Gastrocnemius medialis (tissue), 4 donors: Measurements from ENCODE around the gene DENND4C. TPM values are rescaled to one million over a fixed set of nuclear protein-coding genes. Genes with fewer than 3 reads are reported as not detected.

ENCODE experiments used
- ATAC-seq, 2 donors: fragments of 150-250 bp; one replicate each; pipeline ENCODE4 v1.9.1; 2016
- DNase-seq, 2 donors: peaks; one replicate each; pipeline ENCODE4 v3.0.0-alpha.2; 2019
- H3K27ac ChIP-seq, 4 donors: fragments of 200-600 bp; sonication (generic); 1 replicate in 1 of 4; 2 replicates in 3 of 4; pipeline ENCODE4 v1.5.1; 2016 to 2018; ENCODE audit warnings: mild to moderate bottlenecking in 2 of 4, moderate library complexity in 1 of 4
- H3K27me3 ChIP-seq, 3 donors: fragments of 200-600 bp; sonication (generic) in 2 of 3; 1 replicate in 1 of 3; 2 replicates in 2 of 3; pipeline versions ENCODE4 v1.5.1 to v1.6.0; 2016 to 2019; ENCODE audit warnings: mild to moderate bottlenecking in 1 of 3, moderate library complexity in 1 of 3
- H3K36me3 ChIP-seq, 2 donors: fragments of 200-600 bp; sonication (generic) in 1 of 2; one replicate each; pipeline ENCODE4 v1.5.1; 2017 to 2018
- H3K4me1 ChIP-seq, 2 donors: fragments of 200-600 bp; sonication (generic) in 1 of 2; one replicate each; pipeline ENCODE4 v1.5.1; 2016 to 2017; ENCODE audit warnings: mild to moderate bottlenecking in 2 of 2
- H3K4me3 ChIP-seq, 4 donors: fragments of 200-600 bp; sonication (generic) in 3 of 4; 1 replicate in 1 of 4; 2 replicates in 3 of 4; pipeline ENCODE4 v1.5.1; 2016 to 2019; ENCODE audit warnings: mild to moderate bottlenecking in 2 of 4
- H3K9me3 ChIP-seq, 3 donors: fragments of 200-600 bp; sonication (generic) in 2 of 3; 1 replicate in 1 of 3; 2 replicates in 2 of 3; pipeline ENCODE4 v1.5.1; 2016 to 2019
- CTCF ChIP-seq, 5 experiments: fragments of 450-650 bp in 3 of 5; fragments of 200-600 bp in 2 of 5; sonication (generic) in 2 of 5; IDR thresholded peaks in 4 of 5; conservative IDR thresholded peaks in 1 of 5; 1 replicate in 4 of 5; 2 replicates in 1 of 5; pipeline ENCODE4 v1.5.1; 2016 to 2019; ENCODE audit warnings: antibody characterized with exemption in 5 of 5, mild to moderate bottlenecking in 3 of 5, moderate library complexity in 3 of 5
- POLR2A ChIP-seq, 2 donors: fragments of 450-650 bp; IDR thresholded peaks; one replicate each; pipeline ENCODE4 v1.6.1; 2017; ENCODE audit warnings: antibody characterized with exemption in 2 of 2, mild to moderate bottlenecking in 2 of 2, moderate library complexity in 2 of 2
- in situ Hi-C, 4 donors: fragments of 200-750 bp; cut with MboI; loops; one replicate each; pipeline versions ENCODE4 v1.15.0 to v1.8.0; 2017; ENCODE audit warnings: low sequenced_read_pairs in 4 of 4
- intact Hi-C: fragments of 100-400 bp; cut with DNase I; formaldehyde crosslinking; loops from one replicate; pipeline ENCODE4 v1.15.1; 2023; ENCODE audit warnings: low total_unique reads
- total RNA-seq, 4 donors: library from RNA; depleted of rRNA; stranded (reverse); fragments of >200 nt; gene quantifications; one replicate each; pipeline versions ENCODE4 v1.1.0 to v1.2.3, GENCODE V29; 2016

DENND4C gene
- total RNA-seq, 4 donors from 2014 or later = 19.2 to 34.0 (median 21.3) TPM

- no peak overlapping the region for H3K4me3 ChIP-seq
- peaks cover 18 to 21% of the 10 kb centered on the region in 2 donors for H3K4me1 ChIP-seq
- H3K36me3 ChIP-seq = no peaks in the 10 kb centered on the region
- no peak for TF ChIP-seq POLR2A (IDR thresholded peaks at IDR 0.05)
- H3K9me3 ChIP-seq = no peaks in the 10 kb centered on the region
- no peaks in the 10 kb centered on the region for H3K27me3 ChIP-seq
- H3K27ac ChIP-seq = no peak overlapping the region
- intact Hi-C loops = no loop called here
- no peak for DNase-seq
- ATAC-seq = no peak
- in situ Hi-C loops = no loop called here
These were observed 52.7 kb downstream of the DENND4C start for GRCh38 chr9:19283072-19283710.

GRCh38 chr9:19284729-19285128 is 54.2 kb downstream of the DENND4C start:
- DNase-seq (no peak), ATAC-seq (no peak)
- intact Hi-C loops = no loop called here
- H3K27me3 ChIP-seq = no peaks in the 10 kb centered on the region
- in situ Hi-C loops = no loop called here
- H3K36me3 ChIP-seq = peaks cover 0 to 4% of the 10 kb centered on the region in 2 donors
- H3K4me1 ChIP-seq = peaks cover 14 to 21% of the 10 kb centered on the region in 2 donors
- TF ChIP-seq CTCF (IDR thresholded peaks at IDR 0.05 in 4 of 5, conservative IDR thresholded peaks at IDR 0.05 in 1 of 5) (no peak), POLR2A (IDR thresholded peaks at IDR 0.05) (no peak)
- H3K9me3 ChIP-seq = no peaks in the 10 kb centered on the region
- no peak overlapping the region for H3K27ac ChIP-seq
- H3K4me3 ChIP-seq = no peak overlapping the region

- Histone ChIP-seq H3K27me3 (no peaks in the 10 kb centered on the region), H3K27ac (no peak overlapping the region), H3K9me3 (no peaks in the 10 kb centered on the region), H3K4me3 (no peak overlapping the region), H3K36me3 (peaks cover 5 to 10% of the 10 kb centered on the region in 2 donors), H3K4me1 (peaks cover 14 to 21% of the 10 kb centered on the region in 2 donors)
- in situ Hi-C loops = no loop called here
- TF ChIP-seq CTCF (IDR thresholded peaks at IDR 0.05 in 4 of 5, conservative IDR thresholded peaks at IDR 0.05 in 1 of 5) = no peak
- intact Hi-C loops = no loop called here
- ATAC-seq (no peak), DNase-seq (no peak)
These were observed 56.2 kb downstream of the DENND4C start for GRCh38 chr9:19286634-19287188.

GRCh38 chr9:19288081-19288480 is 57.6 kb downstream of the DENND4C start:
- DNase-seq (no peak), ATAC-seq (no peak)
- Histone ChIP-seq H3K4me1 (peaks cover 14 to 21% of the 10 kb centered on the region in 2 donors), H3K4me3 (no peak overlapping the region), H3K27ac (no peak overlapping the region), H3K9me3 (no peaks in the 10 kb centered on the region), H3K27me3 (no peaks in the 10 kb centered on the region), H3K36me3 (peaks cover 5 to 12% of the 10 kb centered on the region in 2 donors)
- in situ Hi-C loops (no loop called here), intact Hi-C loops (no loop called here)
- TF ChIP-seq POLR2A (IDR thresholded peaks at IDR 0.05) (no peak), CTCF (IDR thresholded peaks at IDR 0.05 in 4 of 5, conservative IDR thresholded peaks at IDR 0.05 in 1 of 5) (no peak)

GRCh38 chr9:19290103-19290502 is 59.6 kb downstream of the DENND4C start:
- peaks cover 5 to 20% of the 10 kb centered on the region in 2 donors for H3K36me3 ChIP-seq
- TF ChIP-seq CTCF (IDR thresholded peaks at IDR 0.05 in 4 of 5, conservative IDR thresholded peaks at IDR 0.05 in 1 of 5) = no peak
- no peak for TF ChIP-seq POLR2A (IDR thresholded peaks at IDR 0.05)
- H3K4me1 ChIP-seq = peaks cover 14 to 23% of the 10 kb centered on the region in 2 donors
- H3K27ac ChIP-seq = no peak overlapping the region
- H3K4me3 ChIP-seq = no peak overlapping the region
- no peaks in the 10 kb centered on the region for H3K27me3 ChIP-seq
- intact Hi-C loops = no loop called here
- no peak for DNase-seq
- in situ Hi-C loops = no loop called here
- H3K9me3 ChIP-seq = no peaks in the 10 kb centered on the region
- no peak for ATAC-seq
